GM21786 (cell line): ENCODE measurements around the gene ZNF613.
A peak's percentile ranks its signal among the peaks of the same experiment; 100 is the strongest.
"Not testable (repeated sequence)": the region's sequence is repeated elsewhere in the genome, so short reads cannot be mapped to it uniquely, and the experiment has no call there.

Experiments
- ATAC-seq: cut with Tn5 transposase; IDR thresholded peaks from one replicate; pipeline ENCODE4 v1.9.1; 2021; ENCODE audit not compliant: unreplicated experiment

ZNF613 gene

GRCh38 chr19:51938936-51939335, 11.7 kb downstream of the ZNF613 start:
- no peak for ATAC-seq

- no peak for ATAC-seq
These were observed 17.7 kb downstream of the ZNF613 start for GRCh38 chr19:51944798-51945552.

DNA sequence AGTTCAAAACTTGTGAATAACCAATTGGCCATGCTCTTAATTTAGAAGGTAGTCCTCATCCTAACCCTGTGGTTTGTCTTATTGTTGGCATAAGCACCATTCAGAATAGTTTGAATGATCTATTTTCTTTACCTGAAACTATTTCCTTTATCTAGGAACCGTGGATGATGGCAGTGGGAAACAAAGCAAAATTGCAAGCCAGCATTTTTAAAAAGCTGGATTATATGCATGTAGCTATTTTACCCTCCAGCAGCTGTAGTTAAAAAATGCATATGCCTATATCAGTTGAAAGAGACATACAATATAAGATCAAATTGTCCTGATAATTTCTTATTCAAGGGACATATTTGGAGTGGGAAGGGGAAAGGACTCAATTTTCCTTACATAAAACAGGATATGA, 19.3 kb downstream of the ZNF613 start:
- no peak for ATAC-seq

GRCh38 chr19:51948975-51949374, 21.7 kb downstream of the ZNF613 start:
- no peak for ATAC-seq

DNA sequence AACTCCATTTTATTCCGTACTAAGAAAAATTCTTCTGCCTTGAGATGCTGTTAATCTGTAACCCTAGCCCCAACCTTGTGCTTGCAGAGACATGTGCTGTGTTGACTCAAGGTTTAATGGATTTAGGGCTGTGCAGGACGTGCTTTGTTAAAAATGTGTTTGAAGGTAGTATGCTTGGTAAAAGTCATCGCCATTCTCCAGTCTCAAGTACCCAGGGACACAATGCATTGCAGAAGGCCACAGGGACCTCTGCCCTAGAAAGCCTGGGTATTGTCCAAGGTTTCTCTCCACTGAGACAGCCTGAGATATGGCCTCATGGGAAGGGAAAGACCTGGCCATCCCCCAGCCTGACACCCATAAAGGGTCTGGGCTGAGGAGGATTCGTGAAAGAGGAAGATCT, 30.6 kb downstream of the ZNF613 start:
- not testable (repeated sequence) for ATAC-seq

- ATAC-seq = no peak
These were observed 32.5 kb downstream of the ZNF613 start for GRCh38 chr19:51959791-51960190.

- ATAC-seq = not testable (repeated sequence)
These were observed 33.5 kb downstream of the ZNF613 start for GRCh38 chr19:51960621-51961233.

GRCh38 chr19:51965583-51965982, 38.3 kb downstream of the ZNF613 start:
- no peak for ATAC-seq

GRCh38 chr19:51970718-51971117, 43.4 kb downstream of the ZNF613 start:
- no peak for ATAC-seq

DNA sequence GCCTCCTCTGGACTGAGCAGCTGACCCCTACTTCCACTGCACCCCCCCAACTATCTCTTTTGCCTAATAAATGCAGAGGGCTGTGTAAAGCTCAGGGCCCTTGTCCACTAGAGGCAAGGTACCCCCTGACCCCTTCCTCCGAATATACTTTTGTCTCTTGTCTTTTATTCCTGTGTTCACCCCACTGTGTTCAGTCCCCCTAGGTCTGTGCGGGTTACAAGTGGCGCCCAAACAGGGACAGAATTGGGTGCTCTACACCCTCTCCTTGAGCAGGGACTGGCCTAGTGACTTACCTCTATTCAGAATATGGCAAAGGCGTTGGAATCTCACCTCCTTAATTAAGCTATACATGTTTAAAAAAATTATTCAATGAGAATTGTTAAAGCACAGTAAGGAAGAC, 44.4 kb downstream of the ZNF613 start:
- no peak for ATAC-seq

DNA sequence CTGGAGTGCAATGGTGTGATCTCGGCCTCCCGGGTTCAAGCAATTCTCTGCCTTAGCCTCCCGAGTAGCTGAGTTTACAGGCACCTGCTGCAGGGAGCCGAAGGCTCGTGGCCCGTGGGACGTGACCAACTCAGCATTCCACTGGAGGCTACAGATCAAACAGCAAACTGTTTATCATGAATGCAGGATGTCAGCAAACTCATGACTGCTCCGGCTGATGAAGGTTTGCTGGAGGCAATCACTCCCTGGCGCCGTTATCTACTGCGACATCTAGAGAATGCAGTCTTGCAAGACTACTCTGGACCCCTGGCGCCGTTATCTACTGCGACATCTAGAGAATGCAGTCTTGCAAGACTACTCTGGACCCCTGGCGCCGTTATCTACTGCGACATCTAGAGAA, 48.5 kb downstream of the ZNF613 start:
- ATAC-seq = not testable (repeated sequence)

GRCh38 chr19:51976852-51977251, 49.6 kb downstream of the ZNF613 start:
- no peak for ATAC-seq

- ATAC-seq = no peak
These were observed 50.1 kb downstream of the ZNF613 start for GRCh38 chr19:51977346-51977745.

DNA sequence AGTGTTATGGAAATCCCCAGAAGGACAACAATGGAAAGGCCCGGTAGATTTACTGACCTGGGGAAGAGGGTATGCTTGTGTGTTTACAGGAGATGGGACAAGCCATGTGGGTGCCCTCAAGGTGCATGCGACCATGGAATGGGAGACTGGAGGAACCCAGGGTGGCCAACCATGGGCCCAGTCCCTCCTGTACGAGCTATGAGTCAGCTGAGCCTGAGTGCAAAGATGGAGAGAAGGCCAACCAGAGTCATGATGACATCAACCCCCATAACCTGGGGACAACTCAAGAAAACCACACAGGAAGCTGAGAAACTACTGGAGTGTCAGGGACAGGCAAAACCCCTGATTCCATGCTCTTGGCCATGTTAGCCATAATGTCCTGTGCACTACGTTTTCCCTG, 51.6 kb downstream of the ZNF613 start:
- no peak for ATAC-seq

- ATAC-seq = no peak
These were observed 53.0 kb downstream of the ZNF613 start for GRCh38 chr19:51980116-51980736.

- not testable (repeated sequence) for ATAC-seq
These were observed 53.7 kb downstream of the ZNF613 start for GRCh38 chr19:51980926-51981325.

- ATAC-seq = no peak
These were observed 56.1 kb downstream of the ZNF613 start for GRCh38 chr19:51983361-51983760.

- ATAC-seq = peak; percentile 79
These were observed 59.3 kb downstream of the ZNF613 start, which contains the start of gene ZNF350 for GRCh38 chr19:51986309-51987291. ZNF350 (minus strand) TSS chr19:51986840; CDS start chr19:51974360, 12,480 bp downstream.

DNA sequence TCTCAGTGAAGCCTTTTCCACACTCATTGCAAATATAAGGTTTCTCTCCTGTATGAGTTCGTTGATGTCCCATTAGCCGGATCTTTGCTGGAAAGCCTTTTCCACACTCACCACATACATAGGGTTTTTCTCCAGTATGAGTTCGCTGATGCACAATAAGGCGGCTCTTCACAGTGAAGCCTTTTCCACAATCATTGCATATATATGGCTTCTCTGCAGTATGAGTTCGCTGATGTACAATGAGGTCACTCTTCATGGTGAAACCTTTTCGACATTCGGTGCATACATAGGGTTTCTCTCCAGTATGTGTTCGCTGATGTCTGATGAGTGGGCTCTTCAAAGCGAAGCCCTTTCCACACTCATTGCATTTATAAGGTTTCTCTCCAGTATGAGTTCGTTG, 66.2 kb downstream of the ZNF613 start:
- no peak for ATAC-seq

DNA sequence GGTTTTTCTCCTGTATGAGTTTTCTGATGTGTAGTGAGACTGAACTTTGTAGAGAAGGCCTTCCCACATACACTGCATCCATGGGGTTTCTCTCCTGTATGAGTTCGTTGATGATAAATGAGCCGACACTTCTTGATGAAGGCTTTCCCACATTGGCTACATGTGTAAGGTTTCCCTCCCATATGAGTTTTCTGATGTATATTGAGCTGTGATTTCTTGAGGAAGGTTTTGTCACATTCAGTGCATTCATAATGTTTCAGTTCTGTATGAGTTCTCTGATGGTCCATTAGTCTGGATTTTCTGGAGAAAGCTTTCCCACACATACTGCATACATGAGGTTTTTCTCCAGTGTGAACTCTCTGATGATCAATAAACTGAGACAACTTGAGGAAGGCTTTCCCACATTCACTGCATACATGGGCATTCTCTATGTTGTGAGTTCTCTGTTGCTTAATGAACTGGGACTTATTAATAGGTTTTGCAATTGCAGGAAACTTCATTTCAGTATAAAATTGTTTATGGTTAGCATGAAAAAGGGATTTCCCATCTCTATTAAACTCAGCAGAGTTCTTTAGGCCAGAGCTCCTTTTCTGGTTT, 66.9 kb downstream of the ZNF613 start:
- no peak for ATAC-seq
